Choroid plexus epithelial cell (primary cell): Measurements from ENCODE around the gene RHOBTB1.

ENCODE experiments used
- DNase-seq: peaks from one replicate; pipeline ENCODE4 v3.0.0-alpha.2; 2010; ENCODE audit warnings: low read depth
- H3K4me3 ChIP-seq: 2 replicates; pipeline ENCODE4 v1.5.1; 2011; ENCODE audit warnings: low read depth, mild to moderate bottlenecking, control low read depth, low read length, moderate library complexity
- TF ChIP-seq, protein P1 (sequence below): conservative IDR thresholded peaks from 2 replicates; pipeline ENCODE4 v1.5.1; 2011; ENCODE audit warnings: low read depth, mild to moderate bottlenecking, control low read depth, inconsistent platforms, low read length, moderate library complexity

RHOBTB1 gene

DNA sequence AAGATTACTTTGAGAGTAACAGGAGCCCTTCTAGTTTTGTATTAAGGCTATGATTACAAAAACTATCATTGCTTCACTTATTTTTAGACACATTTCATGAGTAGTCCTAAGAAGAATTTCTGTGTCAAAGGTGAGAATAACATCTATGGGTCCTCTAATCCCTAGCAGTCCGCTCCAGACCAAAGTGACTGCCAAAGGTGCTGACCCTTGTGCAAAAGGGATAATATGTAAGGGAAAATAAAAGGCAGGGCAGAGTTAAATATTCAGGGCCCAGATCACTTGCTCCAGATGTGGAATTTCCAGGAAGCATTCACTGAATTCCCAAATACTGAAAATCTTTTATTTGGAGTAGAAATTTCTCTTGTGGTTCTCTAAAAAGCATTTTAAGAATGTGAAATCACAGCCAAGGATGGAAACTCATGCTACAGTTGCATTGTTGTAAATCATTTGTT is 29.3 kb downstream of the RHOBTB1 start:
- TF ChIP-seq, protein P1, sequence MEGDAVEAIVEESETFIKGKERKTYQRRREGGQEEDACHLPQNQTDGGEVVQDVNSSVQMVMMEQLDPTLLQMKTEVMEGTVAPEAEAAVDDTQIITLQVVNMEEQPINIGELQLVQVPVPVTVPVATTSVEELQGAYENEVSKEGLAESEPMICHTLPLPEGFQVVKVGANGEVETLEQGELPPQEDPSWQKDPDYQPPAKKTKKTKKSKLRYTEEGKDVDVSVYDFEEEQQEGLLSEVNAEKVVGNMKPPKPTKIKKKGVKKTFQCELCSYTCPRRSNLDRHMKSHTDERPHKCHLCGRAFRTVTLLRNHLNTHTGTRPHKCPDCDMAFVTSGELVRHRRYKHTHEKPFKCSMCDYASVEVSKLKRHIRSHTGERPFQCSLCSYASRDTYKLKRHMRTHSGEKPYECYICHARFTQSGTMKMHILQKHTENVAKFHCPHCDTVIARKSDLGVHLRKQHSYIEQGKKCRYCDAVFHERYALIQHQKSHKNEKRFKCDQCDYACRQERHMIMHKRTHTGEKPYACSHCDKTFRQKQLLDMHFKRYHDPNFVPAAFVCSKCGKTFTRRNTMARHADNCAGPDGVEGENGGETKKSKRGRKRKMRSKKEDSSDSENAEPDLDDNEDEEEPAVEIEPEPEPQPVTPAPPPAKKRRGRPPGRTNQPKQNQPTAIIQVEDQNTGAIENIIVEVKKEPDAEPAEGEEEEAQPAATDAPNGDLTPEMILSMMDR = no peak
- DNase-seq = peak; percentile 94
- H3K4me3 ChIP-seq = no peak overlapping the region

DNA sequence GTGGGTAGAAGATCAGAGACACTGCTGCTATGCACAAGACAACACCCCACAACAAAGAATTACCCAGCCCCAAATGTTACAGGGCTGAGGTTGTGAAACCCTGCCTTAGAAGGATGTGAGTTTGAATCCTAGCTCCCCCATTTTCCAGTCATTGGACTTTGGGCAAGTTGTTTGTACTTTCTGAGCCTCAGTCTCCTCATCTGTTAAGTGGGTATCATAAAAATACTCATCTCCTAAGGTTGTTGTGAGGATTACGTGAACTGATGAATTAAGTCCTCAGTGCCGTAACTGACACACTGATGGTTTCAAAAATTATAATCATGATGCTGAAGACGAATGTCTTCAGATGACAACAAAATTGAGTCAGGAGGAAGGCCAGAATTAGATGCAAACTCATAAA is 30.3 kb downstream of the RHOBTB1 start:
- TF ChIP-seq, protein P1 = no peak
- no peak overlapping the region for H3K4me3 ChIP-seq
- no peak for DNase-seq

DNA sequence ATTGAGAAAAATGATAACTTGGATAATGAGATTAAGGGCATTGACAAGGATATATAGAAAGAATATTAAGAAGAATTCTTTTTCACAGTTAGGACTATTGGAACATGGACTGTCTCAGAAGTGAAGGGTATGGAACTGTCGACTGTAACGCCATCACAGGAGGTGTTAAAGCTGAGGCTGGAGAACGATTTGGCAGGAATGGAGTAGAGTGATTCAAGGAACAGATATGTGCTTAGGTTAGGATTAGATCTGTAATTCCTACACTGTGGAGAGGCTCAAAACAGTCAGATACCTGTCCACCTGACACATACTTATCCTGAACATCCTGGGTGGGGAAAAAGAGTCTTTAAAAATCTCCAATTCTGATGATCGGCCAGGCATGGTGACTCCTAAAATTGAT is 30.9 kb downstream of the RHOBTB1 start:
- no peak for DNase-seq
- TF ChIP-seq, protein P1 = no peak
- no peak overlapping the region for H3K4me3 ChIP-seq

DNA sequence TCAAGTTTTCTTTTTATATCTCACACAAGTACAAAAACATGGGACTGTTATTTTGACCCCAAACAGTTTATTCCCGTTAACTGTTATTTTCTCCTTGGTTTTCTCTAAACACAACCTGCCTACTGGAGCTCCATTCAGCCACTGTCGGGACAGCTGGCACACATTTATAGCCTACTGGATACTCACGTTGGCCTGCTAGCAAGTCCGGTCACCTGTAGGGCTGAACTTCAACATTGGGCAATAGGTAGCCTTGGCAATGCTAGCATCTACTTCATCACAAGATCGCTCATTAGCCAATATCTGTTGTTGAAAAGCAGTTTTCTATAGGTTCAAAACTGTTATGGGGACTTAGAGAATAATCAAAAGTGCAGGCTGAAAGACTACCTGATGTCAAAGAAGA is 32.3 kb downstream of the RHOBTB1 start:
- no peak overlapping the region for H3K4me3 ChIP-seq
- no peak for DNase-seq
- TF ChIP-seq, protein P1 = no peak

DNA sequence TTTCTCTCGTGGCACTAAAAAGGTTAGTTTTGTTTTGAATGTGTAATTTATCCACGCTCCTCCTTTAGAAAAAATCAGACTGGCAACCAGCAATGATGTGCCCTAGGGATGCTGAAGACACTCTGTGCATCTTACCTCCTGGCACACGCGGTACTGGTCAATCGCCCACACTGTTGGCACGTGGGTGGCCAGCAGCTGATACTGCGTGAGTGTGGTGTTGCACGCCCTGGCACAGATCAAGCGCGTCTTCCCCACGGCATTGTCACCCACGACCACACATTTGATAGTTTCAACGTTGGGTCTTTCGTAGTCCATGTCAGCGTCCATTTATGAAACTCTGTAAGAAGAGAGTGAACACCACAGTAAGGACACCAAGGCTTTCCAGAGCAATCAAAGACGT is 32.8 kb downstream of the RHOBTB1 start:
- no peak for DNase-seq
- TF ChIP-seq, protein P1 = no peak
- H3K4me3 ChIP-seq = no peak overlapping the region

DNA sequence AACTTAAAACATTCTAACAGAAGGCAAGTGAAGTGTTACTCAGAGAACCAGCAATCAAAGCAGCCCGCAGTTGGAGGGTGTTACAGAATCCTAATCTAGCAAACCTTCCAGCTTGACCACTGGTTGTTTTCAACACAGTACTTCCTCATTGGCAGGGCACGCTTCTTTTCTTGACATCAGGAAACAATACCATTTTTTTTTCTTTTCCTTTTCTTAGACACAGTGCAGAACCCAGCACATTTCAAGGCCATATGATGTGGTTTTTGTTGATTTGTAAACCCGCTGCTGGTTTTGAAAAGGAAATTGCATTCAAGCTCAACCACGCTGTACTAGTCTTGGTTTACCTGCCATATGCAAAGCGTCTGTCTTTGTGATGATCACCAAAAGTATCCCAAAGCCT is 33.4 kb downstream of the RHOBTB1 start:
- H3K4me3 ChIP-seq = no peak overlapping the region
- no peak for DNase-seq
- TF ChIP-seq, protein P1 = no peak

DNA sequence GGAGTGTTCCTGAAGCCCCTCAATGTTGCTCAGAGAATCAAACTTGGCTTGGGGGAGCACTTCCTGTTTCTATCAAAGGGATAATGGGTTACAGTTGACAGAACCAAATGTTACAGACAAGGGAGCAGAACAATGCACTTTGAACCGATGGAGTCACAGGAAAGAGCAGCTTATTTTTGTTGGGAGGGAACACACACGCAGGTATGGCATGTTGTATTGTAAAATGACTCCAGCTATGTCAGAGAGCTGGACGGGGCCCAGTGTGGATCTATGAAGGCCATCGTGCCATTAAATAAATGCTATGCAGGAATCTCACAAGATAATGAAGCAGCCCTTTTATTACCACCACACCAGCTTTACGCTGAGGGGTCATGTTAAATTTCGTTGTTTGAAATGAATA is 35.1 kb downstream of the RHOBTB1 start:
- no peak overlapping the region for H3K4me3 ChIP-seq
- DNase-seq = no peak
- TF ChIP-seq, protein P1 = no peak
